Peyer's patch (tissue), 4 donors: ENCODE results near the gene COL13A1.

Experiments
- CTCF ChIP-seq, 6 experiments: fragments of 450-650 bp in 4 of 6; fragments of 200-600 bp in 2 of 6; sonication (generic) in 1 of 6; IDR thresholded peaks; one replicate each; pipeline ENCODE4 v1.5.1; 2017 to 2019; ENCODE audit warnings: antibody characterized with exemption in 6 of 6, mild to moderate bottlenecking in 3 of 6, moderate library complexity in 1 of 6
- POLR2A ChIP-seq, 2 donors: fragments of 450-650 bp; IDR thresholded peaks; one replicate each; pipeline ENCODE4 v1.5.1; 2017; ENCODE audit warnings: antibody characterized with exemption in 2 of 2, mild to moderate bottlenecking in 2 of 2, moderate library complexity in 2 of 2

- TF ChIP-seq CTCF (IDR thresholded peaks at IDR 0.05), result no peak
- TF ChIP-seq POLR2A (IDR thresholded peaks at IDR 0.05), result no peak
Observed at GRCh38 chr10:69809318-69809717, 7.6 kb downstream of the COL13A1 start.
